ENCODE results near the gene SKI. TPM values are rescaled to one million over a fixed set of nuclear protein-coding genes. Genes with fewer than 3 reads are reported as not detected.

Gene SKI
- polyA plus RNA-seq, 3 donors, result 0.20 to 6.6 (median 0.25) TPM

DNA sequence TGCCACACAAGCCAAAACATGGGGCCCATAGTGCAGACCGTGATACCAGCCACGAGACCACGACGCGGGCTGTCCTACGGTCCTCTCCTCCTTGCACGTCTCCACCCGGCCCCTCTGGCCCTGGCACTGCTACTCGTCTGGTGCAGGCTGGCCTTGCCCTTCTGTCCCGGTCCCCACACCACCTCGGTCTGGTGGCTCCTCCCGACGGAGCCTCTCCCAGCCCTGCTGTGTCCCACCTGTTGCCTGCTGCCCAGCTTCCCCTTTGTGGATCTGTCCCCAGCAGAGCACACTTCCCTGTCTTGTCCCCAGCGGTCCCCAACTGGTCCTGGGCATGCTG is 112.8 kb downstream of the SKI start:
- H3K36me3 ChIP-seq (replicated peaks in 1 of 2; ENCODE audit: control insufficient read depth in 1 of 2, insufficient read depth in 2 of 2, low read length in 2 of 2), result no peaks in the 10 kb centered on the region
- no peak overlapping the region for H2AFZ ChIP-seq (ENCODE audit: insufficient read depth, low read depth, low read length, poor library complexity, severe bottlenecking)
- no peak overlapping the region for H3K4me2 ChIP-seq (replicated peaks; ENCODE audit: extremely low read depth, low read length, poor library complexity, severe bottlenecking)
- WGBS (ENCODE audit: insufficient coverage), result 95% methylated on average over 14 of the region's 14 CpGs
- H3K4me1 Mint-ChIP-seq, result no peaks in the 10 kb centered on the region
- intact Hi-C loops (cut with micrococcal nuclease), result no loop called here
- H3K27ac ChIP-seq (ENCODE audit: low read depth in 1 of 2, low read length in 2 of 2), result no peak overlapping the region
- no peaks in the 10 kb centered on the region for H3K9me3 ChIP-seq (replicated peaks in 1 of 2; ENCODE audit: control insufficient read depth in 1 of 2, insufficient read depth in 1 of 2, low read length in 2 of 2)
- no peaks in the 10 kb centered on the region for H3K27me3 ChIP-seq (ENCODE audit: control insufficient read depth in 2 of 2, insufficient read depth in 2 of 2, low read length in 2 of 2)
- peaks cover 2 to 7% (median 5%) of the 10 kb centered on the region in 3 donors for H3K27me3 Mint-ChIP-seq (ENCODE audit: low read depth in 3 of 3)
- H3K36me3 Mint-ChIP-seq, result no peaks in the 10 kb centered on the region
- no peak overlapping the region for H3K4me3 ChIP-seq (replicated peaks in 1 of 3; ENCODE audit: low read depth in 2 of 3, low read length in 3 of 3)
- H3K4me1 ChIP-seq (ENCODE audit: control insufficient read depth in 1 of 2, insufficient read depth in 2 of 2, low read length in 2 of 2), result no peaks in the 10 kb centered on the region
- H4K20me1 ChIP-seq (ENCODE audit: insufficient read depth, low read length), result no peaks in the 10 kb centered on the region
- H3K4me3 Mint-ChIP-seq, result no peak overlapping the region
- no peak overlapping the region for H3K27ac Mint-ChIP-seq
- peaks cover 0 to 2% (median 0%) of the 10 kb centered on the region in 7 donors for H3K9me3 Mint-ChIP-seq
- TF ChIP-seq, protein P1, sequence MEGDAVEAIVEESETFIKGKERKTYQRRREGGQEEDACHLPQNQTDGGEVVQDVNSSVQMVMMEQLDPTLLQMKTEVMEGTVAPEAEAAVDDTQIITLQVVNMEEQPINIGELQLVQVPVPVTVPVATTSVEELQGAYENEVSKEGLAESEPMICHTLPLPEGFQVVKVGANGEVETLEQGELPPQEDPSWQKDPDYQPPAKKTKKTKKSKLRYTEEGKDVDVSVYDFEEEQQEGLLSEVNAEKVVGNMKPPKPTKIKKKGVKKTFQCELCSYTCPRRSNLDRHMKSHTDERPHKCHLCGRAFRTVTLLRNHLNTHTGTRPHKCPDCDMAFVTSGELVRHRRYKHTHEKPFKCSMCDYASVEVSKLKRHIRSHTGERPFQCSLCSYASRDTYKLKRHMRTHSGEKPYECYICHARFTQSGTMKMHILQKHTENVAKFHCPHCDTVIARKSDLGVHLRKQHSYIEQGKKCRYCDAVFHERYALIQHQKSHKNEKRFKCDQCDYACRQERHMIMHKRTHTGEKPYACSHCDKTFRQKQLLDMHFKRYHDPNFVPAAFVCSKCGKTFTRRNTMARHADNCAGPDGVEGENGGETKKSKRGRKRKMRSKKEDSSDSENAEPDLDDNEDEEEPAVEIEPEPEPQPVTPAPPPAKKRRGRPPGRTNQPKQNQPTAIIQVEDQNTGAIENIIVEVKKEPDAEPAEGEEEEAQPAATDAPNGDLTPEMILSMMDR (IDR thresholded peaks at IDR 0.05), result no peak
- no peak for DNase-seq
- H3K9ac ChIP-seq (ENCODE audit: insufficient read depth, low read length, poor library complexity, severe bottlenecking), result no peak overlapping the region
- no peaks in the 10 kb centered on the region for H3K79me2 ChIP-seq (ENCODE audit: insufficient read depth, low read length)

- no peaks in the 10 kb centered on the region for H3K27me3 ChIP-seq (ENCODE audit: control insufficient read depth in 2 of 2, insufficient read depth in 2 of 2, low read length in 2 of 2)
- no peak overlapping the region for H3K4me3 ChIP-seq (replicated peaks in 1 of 3; ENCODE audit: low read depth in 2 of 3, low read length in 3 of 3)
- no peaks in the 10 kb centered on the region for H3K9me3 ChIP-seq (replicated peaks in 1 of 2; ENCODE audit: control insufficient read depth in 1 of 2, insufficient read depth in 1 of 2, low read length in 2 of 2)
- H3K79me2 ChIP-seq (ENCODE audit: insufficient read depth, low read length), result no peaks in the 10 kb centered on the region
- DNase-seq, result no peak
- no peak overlapping the region for H2AFZ ChIP-seq (ENCODE audit: insufficient read depth, low read depth, low read length, poor library complexity, severe bottlenecking)
- WGBS (ENCODE audit: insufficient coverage), result 96% methylated on average over 24 of the region's 29 CpGs
- no peak overlapping the region for H3K27ac Mint-ChIP-seq
- no peak overlapping the region for H3K4me2 ChIP-seq (replicated peaks; ENCODE audit: extremely low read depth, low read length, poor library complexity, severe bottlenecking)
- H3K27ac ChIP-seq (ENCODE audit: low read depth in 1 of 2, low read length in 2 of 2), result no peak overlapping the region
- H3K27me3 Mint-ChIP-seq (ENCODE audit: low read depth in 3 of 3), result peaks cover 3 to 4% (median 3%) of the 10 kb centered on the region in 3 donors
- intact Hi-C loops (cut with micrococcal nuclease), result no loop called here
- H3K36me3 ChIP-seq (replicated peaks in 1 of 2; ENCODE audit: control insufficient read depth in 1 of 2, insufficient read depth in 2 of 2, low read length in 2 of 2), result no peaks in the 10 kb centered on the region
- H3K9me3 Mint-ChIP-seq, result peaks cover 0 to 1% (median 0%) of the 10 kb centered on the region in 7 donors
- TF ChIP-seq, protein P1 (IDR thresholded peaks at IDR 0.05), result no peak
- H3K36me3 Mint-ChIP-seq, result no peaks in the 10 kb centered on the region
- no peak overlapping the region for H3K4me3 Mint-ChIP-seq
- H3K9ac ChIP-seq (ENCODE audit: insufficient read depth, low read length, poor library complexity, severe bottlenecking), result no peak overlapping the region
- no peaks in the 10 kb centered on the region for H3K4me1 ChIP-seq (ENCODE audit: control insufficient read depth in 1 of 2, insufficient read depth in 2 of 2, low read length in 2 of 2)
- no peaks in the 10 kb centered on the region for H3K4me1 Mint-ChIP-seq
- no peaks in the 10 kb centered on the region for H4K20me1 ChIP-seq (ENCODE audit: insufficient read depth, low read length)
Measured at GRCh38 chr1:2341706-2342383, 113.7 kb downstream of the SKI start.

Measured in CD14-positive monocyte (primary cell).